GM19043 (cell line): ENCODE data around the gene KDM4B.

Source experiments
- ATAC-seq: cut with Tn5 transposase; IDR thresholded peaks from one replicate; pipeline ENCODE4 v1.9.1; 2021; ENCODE audit warnings: low read depth; ENCODE audit not compliant: unreplicated experiment

The KDM4B gene

DNA sequence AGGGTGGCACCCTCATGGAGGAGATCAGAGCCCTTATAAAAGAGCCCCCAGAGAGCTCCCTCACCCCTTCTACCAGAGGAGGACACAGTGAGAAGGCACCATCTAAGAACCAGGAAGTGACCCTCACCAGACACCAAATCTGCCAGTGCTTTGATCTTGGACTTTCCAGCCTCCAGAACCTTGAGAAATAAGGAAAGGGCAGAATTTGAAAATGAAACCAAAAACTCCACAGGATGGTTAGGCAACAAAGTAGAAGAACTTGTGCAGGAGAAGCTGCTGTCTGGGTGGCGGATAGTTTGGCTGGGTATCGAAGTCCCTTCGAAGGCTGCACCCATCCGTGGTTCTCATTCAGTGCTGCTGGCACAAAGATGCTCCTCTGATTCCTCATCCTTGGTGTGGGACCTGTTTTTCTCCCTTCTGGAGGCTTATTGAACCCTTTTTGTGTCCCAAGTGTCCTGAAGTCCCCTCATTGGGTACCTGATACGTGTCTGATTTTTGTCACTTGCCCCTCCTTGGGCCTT lies 130.8 kb downstream of the KDM4B start:
- no peak for ATAC-seq

- no peak for ATAC-seq
Measured at GRCh38 chr19:5101871-5102270, 133.0 kb downstream of the KDM4B start.

- no peak for ATAC-seq
Measured at GRCh38 chr19:5102520-5102919, 133.6 kb downstream of the KDM4B start.

DNA sequence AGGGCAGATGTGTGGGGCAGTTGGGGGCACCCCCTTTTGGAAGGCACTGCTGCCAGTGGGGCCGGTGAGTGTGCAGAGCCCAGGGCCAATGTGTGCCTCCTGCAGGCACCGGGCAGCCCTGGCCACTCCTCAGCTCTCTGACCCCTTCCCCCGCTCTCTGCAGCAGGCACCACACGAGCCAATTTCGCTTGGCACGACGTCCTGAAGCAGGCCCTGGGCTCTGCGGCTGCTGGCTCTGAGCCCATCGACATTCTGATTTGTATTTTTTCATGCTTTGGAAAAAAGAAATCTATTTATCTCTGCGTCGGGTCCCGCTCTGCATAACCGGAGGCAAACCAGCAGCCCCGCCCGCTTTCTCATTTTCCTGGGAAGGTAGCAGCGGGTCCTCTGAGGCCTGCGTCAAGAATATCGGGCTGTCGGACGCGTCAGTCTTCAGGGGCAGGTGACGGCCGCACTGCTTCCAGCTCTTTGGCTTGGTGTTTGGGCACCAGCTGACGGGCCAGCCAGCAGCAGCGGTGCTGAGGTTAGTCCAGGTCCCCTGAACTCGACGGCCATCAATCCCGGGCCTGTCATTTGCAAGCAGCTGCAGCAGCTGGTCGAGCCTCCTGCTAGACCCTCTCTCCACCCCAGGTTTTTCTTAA lies 134.3 kb downstream of the KDM4B start:
- no peak for ATAC-seq

DNA sequence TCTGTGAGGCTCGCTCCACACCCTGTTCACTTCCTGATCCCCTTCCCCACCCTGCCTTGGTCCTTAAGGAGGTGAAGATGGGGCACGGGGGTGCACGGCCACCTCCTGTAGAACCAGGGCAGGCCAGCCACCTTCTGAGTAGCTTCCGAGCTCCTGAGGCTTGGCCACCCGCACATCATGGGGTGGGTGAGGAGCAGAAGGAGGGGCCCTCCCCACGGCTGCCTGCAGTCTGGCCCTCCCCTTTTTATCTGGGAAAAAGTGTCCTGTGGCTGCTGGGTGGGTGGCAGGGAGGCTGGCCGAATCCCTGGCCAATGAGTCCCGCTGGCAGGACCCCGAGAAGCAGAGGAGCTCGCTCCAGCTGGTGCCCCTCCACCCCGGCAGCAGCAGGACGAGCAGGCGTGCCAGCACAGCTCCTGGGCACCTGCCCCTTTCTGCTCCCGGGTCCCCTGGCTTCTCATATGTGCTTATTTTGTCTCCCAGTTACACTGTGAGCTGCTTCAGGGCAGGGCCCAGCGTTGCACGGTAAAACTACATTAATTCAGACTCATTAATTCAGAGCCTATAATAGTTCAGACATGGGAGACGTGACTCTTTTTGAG lies 135.0 kb downstream of the KDM4B start:
- ATAC-seq: no peak

GRCh38 chr19:5104871-5105351 lies 136.0 kb downstream of the KDM4B start:
- ATAC-seq: no peak

- ATAC-seq: no peak
Measured at GRCh38 chr19:5106191-5106726, 137.3 kb downstream of the KDM4B start.

- ATAC-seq: no peak
Measured at GRCh38 chr19:5106971-5107370, 138.1 kb downstream of the KDM4B start.

GRCh38 chr19:5107432-5108122 lies 138.7 kb downstream of the KDM4B start:
- no peak for ATAC-seq

DNA sequence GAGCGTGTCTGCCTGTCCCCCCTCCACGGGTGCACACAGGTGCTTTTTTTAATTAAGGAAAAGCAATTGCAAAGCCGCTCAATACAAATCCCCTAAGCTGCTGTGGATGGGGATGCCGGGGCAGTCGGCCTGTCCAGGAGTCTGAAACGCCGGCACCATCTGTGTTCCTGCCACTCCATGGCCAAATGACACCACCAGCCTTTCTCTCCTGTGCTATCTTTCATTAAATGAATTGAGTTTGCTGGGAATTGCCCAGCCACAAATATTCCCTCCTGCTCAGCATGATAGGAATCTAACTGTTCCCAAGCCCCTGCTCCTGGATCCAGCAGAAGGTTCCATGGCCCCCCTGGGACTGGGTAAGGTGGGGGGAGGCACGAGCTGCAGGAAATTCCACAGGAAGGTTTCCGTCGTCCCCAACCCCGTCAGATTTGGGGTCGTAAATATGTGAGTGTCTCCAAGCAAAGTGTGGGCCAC lies 139.2 kb downstream of the KDM4B start:
- no peak for ATAC-seq

DNA sequence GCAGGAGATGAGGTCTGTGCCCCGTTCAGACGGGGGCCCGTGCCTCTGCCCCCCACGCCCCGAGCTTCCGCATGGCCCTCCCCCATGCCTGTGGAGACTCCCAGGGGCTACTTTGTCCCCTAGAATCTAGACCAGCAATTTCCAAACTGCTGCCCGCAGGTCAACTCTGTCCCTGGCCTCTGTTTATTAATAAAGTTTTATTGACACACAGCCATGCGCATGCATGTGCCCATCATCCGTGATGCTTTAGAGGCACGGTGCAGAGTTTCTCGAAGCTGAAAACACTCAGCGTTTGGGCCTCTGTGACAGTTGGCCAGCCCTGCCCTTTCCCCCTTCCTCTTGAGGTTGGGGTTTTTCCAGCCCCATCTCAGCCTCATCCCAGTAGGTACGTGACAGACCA lies 140.0 kb downstream of the KDM4B start:
- no peak for ATAC-seq

GRCh38 chr19:5109560-5109959 lies 140.6 kb downstream of the KDM4B start:
- ATAC-seq: no peak

GRCh38 chr19:5110546-5110945 lies 141.6 kb downstream of the KDM4B start:
- ATAC-seq: no peak

DNA sequence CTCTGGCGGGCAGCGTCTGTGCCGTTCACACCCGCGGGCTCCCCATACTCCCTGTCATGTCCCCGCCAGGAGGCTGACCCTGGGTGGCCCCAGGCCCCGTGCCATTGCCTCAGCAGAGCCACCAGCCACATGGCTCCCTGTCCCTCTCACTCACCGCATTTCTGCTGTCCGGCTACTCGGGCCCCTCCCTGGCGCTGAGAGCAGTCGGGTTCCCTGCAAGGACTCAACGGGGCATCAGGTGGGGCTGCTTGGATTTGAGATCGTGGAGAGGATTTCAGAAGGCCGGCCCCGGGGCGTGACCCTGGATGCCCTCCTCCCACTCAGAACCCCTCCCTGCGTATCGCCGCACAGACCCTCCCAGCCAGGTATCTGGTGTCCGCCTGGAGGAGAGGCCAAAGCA lies 142.1 kb downstream of the KDM4B start:
- ATAC-seq: no peak

DNA sequence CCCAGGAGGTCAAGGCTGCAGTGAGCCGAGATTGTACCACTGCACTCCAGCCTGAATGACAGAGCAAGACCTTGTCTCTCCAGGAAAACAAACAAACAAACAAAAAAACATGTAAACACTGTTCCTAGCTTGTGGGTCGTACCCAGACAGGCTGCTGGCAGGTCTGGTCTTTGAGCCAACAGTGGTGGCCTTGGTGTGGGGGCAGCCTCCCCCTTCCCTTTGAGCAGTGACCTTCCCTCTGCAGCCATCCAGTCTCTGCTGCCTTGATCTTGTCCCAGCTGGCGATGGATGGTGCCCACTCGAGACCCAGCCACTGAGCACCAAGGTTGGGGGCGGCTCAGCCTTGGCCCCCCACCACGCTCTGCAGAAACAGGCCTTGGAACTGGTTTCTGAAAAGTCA lies 143.3 kb downstream of the KDM4B start:
- no peak for ATAC-seq

- ATAC-seq: no peak
Measured at GRCh38 chr19:5112681-5113575, 144.0 kb downstream of the KDM4B start.

GRCh38 chr19:5113633-5114586 lies 145.0 kb downstream of the KDM4B start:
- no peak for ATAC-seq

DNA sequence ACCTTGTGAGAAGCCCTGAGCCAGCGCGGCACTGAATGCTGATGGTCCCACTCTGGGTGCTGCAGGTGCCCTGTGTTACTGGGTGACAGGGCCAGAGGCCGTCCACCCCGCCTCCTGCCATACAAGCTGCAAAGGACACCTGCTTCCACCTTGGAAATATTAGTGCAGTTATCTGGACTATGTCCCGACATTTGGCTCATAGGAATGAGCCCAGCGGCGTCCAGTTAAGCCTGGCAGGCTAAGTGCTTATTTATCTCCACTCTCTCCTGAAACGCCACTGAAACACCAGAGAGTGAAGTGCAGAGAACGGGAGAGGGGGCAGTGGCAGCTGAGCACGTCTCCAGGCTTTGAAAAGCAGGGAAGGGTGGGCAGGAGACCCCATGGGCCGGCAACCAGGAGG lies 145.8 kb downstream of the KDM4B start:
- ATAC-seq: no peak

- no peak for ATAC-seq
Measured at GRCh38 chr19:5115351-5115750, 146.4 kb downstream of the KDM4B start.
